Transverse colon (tissue), 4 donors: Measurements from ENCODE around the gene LRRC45. TPM values are rescaled to one million over a fixed set of nuclear protein-coding genes. Genes with fewer than 3 reads are reported as not detected.

Source experiments
- DNase-seq: peaks from one replicate; pipeline ENCODE4 v3.0.0-alpha.2; 2019
- H3K27ac ChIP-seq, 4 donors: fragments of 200-600 bp; sonication (generic); 2 replicates each; pipeline ENCODE4 v1.5.1; 2016 to 2018; ENCODE audit warnings: inconsistent platforms in 4 of 4
- H3K27me3 ChIP-seq: fragments of 200-600 bp; sonication (generic); 2 replicates; pipeline ENCODE4 v1.5.1; 2017; ENCODE audit warnings: inconsistent platforms
- H3K36me3 ChIP-seq, 4 donors: fragments of 200-600 bp; sonication (generic); 2 replicates each; pipeline ENCODE4 v1.5.1; 2017 to 2019; ENCODE audit warnings: inconsistent platforms in 4 of 4
- H3K4me1 ChIP-seq, 4 donors: fragments of 200-600 bp; sonication (generic); 2 replicates each; pipeline ENCODE4 v1.5.1; 2017 to 2020; ENCODE audit warnings: inconsistent platforms in 4 of 4
- H3K4me3 ChIP-seq, 4 donors: fragments of 200-600 bp; sonication (generic); 1 replicate in 1 of 4; 2 replicates in 3 of 4; pipeline versions ENCODE4 v1.5.1 to v1.6.1; 2017 to 2019; ENCODE audit warnings: inconsistent platforms in 4 of 4
- H3K9me3 ChIP-seq, 2 donors: fragments of 200-600 bp; sonication (generic); 2 replicates each; pipeline ENCODE4 v1.5.1; 2017 to 2019; ENCODE audit warnings: inconsistent platforms in 2 of 2
- CTCF ChIP-seq, 5 experiments: fragments of 200-600 bp in 3 of 5; fragments of 450-650 bp in 2 of 5; sonication (generic) in 3 of 5; IDR thresholded peaks; 1 replicate in 2 of 5; 2 replicates in 3 of 5; pipeline ENCODE4 v1.5.1; 2016 to 2017; ENCODE audit warnings: antibody characterized with exemption in 5 of 5, inconsistent platforms in 3 of 5, mild to moderate bottlenecking in 2 of 5, moderate library complexity in 1 of 5
- EP300 ChIP-seq: sonication (generic); formaldehyde crosslinking; IDR thresholded peaks from one replicate; pipeline ENCODE4 v1.6.1; 2017; ENCODE audit warnings: antibody characterized with exemption, low read depth
- POLR2A ChIP-seq: fragments of 450-650 bp; IDR thresholded peaks from one replicate; pipeline ENCODE4 v1.6.1; 2016; ENCODE audit warnings: antibody characterized with exemption, mild to moderate bottlenecking, moderate library complexity
- POLR2AphosphoS5 ChIP-seq, 3 donors: sonication (generic); formaldehyde crosslinking; IDR thresholded peaks; one replicate each; pipeline ENCODE4 v1.6.1; 2016; ENCODE audit warnings: antibody characterized with exemption in 3 of 3
- WGBS, 2 donors: methylation state at CpG; one replicate each; pipeline ENCODE4 v1.1.5; 2018; ENCODE audit warnings: low coverage in 1 of 2; 5-methylcytosine and 5-hydroxymethylcytosine counted together
- in situ Hi-C, 4 donors: fragments of 200-750 bp; cut with MboI; loops; one replicate each; pipeline versions ENCODE4 v1.15.0 to v1.15.1; 2017; ENCODE audit warnings: low sequenced_read_pairs in 3 of 4, low pct_ligation_motif_present in 1 of 4, low pct_unique_long_range_greater_than_20kb in 1 of 4
- intact Hi-C: fragments of 100-400 bp; cut with DNase I; formaldehyde crosslinking; loops from one replicate; pipeline ENCODE4 v1.15.1; 2023; ENCODE audit warnings: low total_unique reads
- total RNA-seq, 4 donors: library from RNA; depleted of rRNA; stranded (reverse); fragments of >200 nt; gene quantifications; one replicate each; pipeline ENCODE4 v1.1.0, GENCODE V29; 2016

Gene LRRC45
- total RNA-seq, 4 donors from 2014 or later = 12.7 to 40.6 (median 23.5) TPM

DNA sequence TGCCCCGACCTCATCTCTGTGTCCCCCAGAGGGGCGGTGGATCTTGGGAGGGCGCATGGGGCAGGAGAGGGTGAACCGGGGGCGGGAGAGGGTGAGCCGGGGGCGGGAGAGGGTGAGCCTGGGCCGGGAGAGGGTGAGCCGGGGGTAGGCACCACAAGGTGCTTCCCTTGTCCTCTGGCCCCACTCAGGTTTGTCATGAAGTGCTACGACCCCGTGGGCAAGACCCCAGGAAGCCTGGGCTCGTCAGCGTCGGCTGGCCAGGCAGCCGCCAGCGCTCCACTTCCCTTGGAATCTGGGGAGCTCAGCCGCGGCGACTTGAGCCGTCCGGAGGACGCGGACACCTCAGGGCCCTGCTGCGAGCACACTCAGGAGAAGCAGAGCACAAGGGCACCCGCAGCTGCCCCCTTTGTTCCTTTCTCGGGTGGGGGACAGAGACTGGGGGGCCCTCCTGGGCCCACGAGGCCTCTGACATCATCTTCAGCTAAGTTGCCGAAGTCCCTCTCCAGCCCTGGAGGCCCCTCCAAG is 26.8 kb upstream of the LRRC45 start:
- Histone ChIP-seq H3K4me1 (peaks cover 7 to 23% (median 20%) of the 10 kb centered on the region in 4 donors), H3K4me3 (no peak overlapping the region), H3K36me3 (no peaks in the 10 kb centered on the region), H3K27ac (no peak overlapping the region), H3K27me3 (no peaks in the 10 kb centered on the region), H3K9me3 (no peaks in the 10 kb centered on the region)
- 90% methylated on average over 19 of the region's 28 CpGs; no CpG with 5 or more reads in 1 of the 2 donors for WGBS, 2 donors
- in situ Hi-C loops = no loop called here
- intact Hi-C loops = no loop called here
- no peak for TF ChIP-seq EP300
- no peak for TF ChIP-seq POLR2AphosphoS5 (IDR thresholded peaks at IDR 0.05)
- TF ChIP-seq POLR2A = no peak
- no peak for TF ChIP-seq CTCF (IDR thresholded peaks at IDR 0.05)
- DNase-seq = no peak

DNA sequence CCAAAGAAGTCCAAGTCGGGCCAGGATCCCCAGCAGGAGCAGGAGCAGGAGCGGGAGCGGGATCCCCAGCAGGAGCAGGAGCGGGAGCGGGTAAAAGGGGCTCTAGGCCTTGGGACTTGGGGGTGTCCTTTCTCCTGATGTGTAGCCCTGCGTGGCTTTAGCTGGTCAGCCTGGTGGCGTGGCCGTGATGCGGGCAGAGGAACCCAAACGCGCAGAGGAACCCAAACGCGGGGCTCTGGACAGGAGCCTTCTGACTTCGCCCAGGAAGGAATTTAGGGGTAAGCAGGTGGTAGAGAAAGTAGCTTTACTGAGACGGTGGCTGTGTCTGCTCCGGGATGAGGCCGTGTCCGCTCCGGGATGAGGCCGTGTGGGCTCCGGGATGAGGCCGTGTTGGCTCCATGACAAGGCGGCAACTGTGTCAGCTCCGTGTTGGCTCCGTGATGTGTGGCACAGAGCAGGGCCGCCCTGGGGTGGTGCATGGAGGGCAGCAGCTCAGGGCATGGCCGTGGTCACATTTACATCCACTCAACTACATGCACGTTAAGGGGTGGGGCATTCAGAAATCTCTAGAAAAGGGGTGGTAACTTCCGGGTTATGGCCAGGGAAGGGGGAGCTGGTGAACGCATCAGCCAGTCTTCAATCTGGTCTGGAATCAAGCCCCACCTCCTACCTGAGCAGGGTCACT is 26.2 kb upstream of the LRRC45 start:
- intact Hi-C loops (no loop called here), in situ Hi-C loops (no loop called here)
- DNase-seq = no peak
- 96% methylated on average over 30 of the region's 30 CpGs; no CpG with 5 or more reads in 1 of the 2 donors for WGBS, 2 donors
- no peaks in the 10 kb centered on the region for H3K9me3 ChIP-seq
- H3K27me3 ChIP-seq = no peaks in the 10 kb centered on the region
- TF ChIP-seq POLR2A (no peak), CTCF (IDR thresholded peaks at IDR 0.05) (no peak), EP300 (no peak), POLR2AphosphoS5 (IDR thresholded peaks at IDR 0.05) (no peak)
- no peaks in the 10 kb centered on the region for H3K36me3 ChIP-seq
- H3K4me3 ChIP-seq = no peak overlapping the region
- H3K4me1 ChIP-seq = peaks cover 7 to 17% (median 15%) of the 10 kb centered on the region in 4 donors
- no peak overlapping the region for H3K27ac ChIP-seq

DNA sequence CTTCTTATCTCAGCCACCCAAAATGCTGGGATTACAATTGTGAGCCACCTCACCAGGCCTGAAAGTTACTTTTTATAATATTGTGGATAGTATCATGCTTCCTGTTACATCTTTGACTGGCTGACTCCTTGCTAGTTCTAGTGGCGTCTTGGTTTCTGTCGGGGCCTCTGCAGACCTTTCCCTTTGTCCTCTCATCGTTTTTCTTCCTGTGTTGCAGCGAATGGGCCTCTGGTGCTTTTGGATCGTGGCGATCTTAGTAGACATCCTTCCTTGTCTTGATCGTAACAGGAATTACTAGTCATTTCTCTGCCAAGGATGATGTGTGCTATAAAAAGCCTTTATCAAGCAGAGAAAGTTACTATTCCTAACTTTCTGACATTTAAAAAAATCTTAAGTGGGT is 24.9 kb upstream of the LRRC45 start:
- Histone ChIP-seq H3K4me1 (peaks cover 0 to 12% (median 8%) of the 10 kb centered on the region in 4 donors), H3K4me3 (no peak overlapping the region), H3K27me3 (no peaks in the 10 kb centered on the region), H3K36me3 (no peaks in the 10 kb centered on the region), H3K9me3 (no peaks in the 10 kb centered on the region), H3K27ac (no peak overlapping the region)
- DNase-seq = no peak
- in situ Hi-C loops (no loop called here), intact Hi-C loops (no loop called here)
- TF ChIP-seq EP300 (no peak), POLR2A (no peak), CTCF (IDR thresholded peaks at IDR 0.05) (no peak), POLR2AphosphoS5 (IDR thresholded peaks at IDR 0.05) (no peak)
- 91 to 98% methylated on average over 5 to 7 of the region's 7 CpGs for WGBS, 2 donors

- Histone ChIP-seq H3K4me1 (peaks cover 0 to 15% (median 11%) of the 10 kb centered on the region in 4 donors), H3K27me3 (no peaks in the 10 kb centered on the region), H3K9me3 (no peaks in the 10 kb centered on the region), H3K4me3 (no peak overlapping the region), H3K36me3 (no peaks in the 10 kb centered on the region), H3K27ac (no peak overlapping the region)
- TF ChIP-seq EP300 = no peak
- TF ChIP-seq CTCF (IDR thresholded peaks at IDR 0.05) = no peak
- no peak for TF ChIP-seq POLR2A
- TF ChIP-seq POLR2AphosphoS5 (IDR thresholded peaks at IDR 0.05) = no peak
- in situ Hi-C loops (no loop called here), intact Hi-C loops (no loop called here)
- WGBS, 2 donors = 71 to 92% methylated on average over 6 to 14 of the region's 14 CpGs
- no peak for DNase-seq
Measured at GRCh38 chr17:81998691-81999438, 24.2 kb upstream of the LRRC45 start.
